HG02610 (cell line): ENCODE results near the gene AKIRIN1.
"Not testable (repeated sequence)": the region's sequence is repeated elsewhere in the genome, so short reads cannot be mapped to it uniquely, and the experiment has no call there.

Source experiments
- ATAC-seq: cut with Tn5 transposase; IDR thresholded peaks from one replicate; pipeline ENCODE4 v1.9.1; 2021; ENCODE audit warnings: mild to moderate bottlenecking, moderate library complexity; ENCODE audit not compliant: unreplicated experiment

AKIRIN1 gene

DNA sequence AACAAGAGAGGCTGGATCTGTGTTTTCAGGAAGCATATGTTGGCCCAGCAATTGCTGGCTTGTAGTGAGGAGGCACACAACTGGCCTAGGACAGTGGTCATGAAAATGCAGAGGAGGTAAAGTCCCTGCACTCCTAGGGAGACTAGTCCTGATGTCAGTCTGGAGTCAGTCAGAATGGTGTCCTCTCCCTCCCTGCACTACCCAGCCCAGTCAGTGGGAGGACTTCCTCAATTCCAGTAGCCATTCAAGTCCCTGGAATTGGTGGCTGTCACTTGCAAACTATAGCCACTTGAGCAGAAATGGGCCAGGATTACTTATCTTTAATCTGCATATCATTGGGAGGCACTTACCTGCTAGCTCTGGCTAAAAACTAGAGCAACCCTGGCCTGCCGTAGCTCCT is 53.7 kb downstream of the AKIRIN1 start:
- ATAC-seq, result no peak

DNA sequence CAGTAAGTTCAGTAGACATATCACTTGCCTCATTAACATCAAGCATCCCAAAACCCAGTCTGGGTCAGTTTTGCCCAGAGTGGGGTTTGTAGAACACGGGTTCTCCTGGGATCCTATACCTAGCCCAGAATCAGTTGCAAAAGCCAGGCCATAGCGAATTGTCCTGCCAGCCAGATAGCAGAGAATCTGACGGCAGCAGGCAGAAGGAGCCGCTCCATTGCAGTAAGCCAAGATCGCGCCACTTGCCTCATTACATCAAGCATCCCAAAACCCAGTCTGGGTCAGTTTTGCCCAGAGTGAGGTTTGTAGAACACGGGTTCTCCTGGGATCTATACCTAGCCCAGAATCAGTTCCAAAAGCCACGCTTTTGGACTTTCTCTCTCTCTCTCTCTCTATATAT is 54.2 kb downstream of the AKIRIN1 start:
- ATAC-seq, result no peak

DNA sequence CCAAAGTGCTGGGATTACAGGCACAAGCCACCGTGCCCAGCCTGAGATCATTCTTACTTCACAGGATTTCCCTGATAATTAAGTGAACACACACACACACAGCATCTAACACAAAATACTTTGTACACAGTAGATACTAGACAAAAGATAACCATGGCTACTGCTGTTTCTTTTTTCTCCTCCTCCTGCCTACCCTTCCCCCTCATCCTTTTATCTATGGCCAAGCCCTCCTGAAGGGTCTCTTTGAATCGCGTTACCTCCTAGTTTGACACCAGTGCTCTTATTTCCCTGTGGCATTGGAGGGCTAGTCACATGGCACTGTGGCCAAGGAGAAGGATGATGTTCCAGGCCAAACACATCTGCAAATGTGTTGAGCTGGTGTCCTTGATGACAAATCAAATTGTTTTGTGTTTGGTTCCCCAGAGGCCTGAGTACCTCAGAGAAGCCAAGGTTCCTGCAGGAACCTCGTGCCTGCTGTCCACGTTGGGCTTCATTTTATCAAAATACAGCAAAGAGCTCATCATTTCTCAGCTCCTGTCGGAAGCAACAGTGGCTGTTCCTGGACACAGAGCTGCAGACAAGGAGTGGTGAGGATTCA is 55.6 kb downstream of the AKIRIN1 start:
- no peak for ATAC-seq

DNA sequence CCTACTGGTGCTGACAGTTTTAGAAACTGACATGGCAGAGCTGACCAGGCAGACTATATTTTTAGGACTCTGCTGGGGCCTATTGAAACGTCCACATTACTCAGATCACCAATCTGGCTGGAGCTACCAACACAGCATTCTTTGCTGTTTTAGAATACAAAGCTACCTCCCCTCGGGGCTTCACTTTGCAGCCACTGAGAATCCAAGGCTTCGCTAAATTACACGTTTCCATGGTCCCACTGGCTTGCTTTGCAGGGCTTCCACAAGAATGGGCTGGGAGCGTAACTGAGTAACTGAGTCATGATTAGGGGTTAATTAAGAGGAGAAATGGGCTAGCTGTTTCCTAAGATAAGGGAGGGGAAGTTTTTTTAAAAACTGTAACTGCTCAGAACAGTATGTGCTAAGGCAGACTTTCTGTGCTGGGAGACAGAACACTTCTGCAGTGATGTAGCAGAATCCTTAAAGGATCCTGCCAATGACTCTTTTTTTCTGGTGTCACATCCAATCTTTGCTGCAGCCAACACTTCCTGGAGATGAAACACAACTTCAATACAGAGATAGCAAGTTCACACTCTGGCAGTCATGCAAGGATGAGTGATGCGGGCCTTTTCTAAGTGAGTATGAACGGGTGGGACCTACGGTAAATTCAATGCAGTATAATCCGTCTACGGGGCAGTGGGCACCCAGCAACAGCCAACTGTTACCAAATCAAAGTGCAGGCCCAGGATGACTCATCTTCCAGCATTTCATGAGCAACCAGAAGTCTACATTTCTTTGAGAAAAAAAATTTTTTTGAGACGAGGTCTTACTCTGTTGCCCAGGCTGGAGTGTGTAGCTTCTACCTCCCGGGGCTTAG is 56.5 kb downstream of the AKIRIN1 start:
- ATAC-seq, result peak; percentile 76

DNA sequence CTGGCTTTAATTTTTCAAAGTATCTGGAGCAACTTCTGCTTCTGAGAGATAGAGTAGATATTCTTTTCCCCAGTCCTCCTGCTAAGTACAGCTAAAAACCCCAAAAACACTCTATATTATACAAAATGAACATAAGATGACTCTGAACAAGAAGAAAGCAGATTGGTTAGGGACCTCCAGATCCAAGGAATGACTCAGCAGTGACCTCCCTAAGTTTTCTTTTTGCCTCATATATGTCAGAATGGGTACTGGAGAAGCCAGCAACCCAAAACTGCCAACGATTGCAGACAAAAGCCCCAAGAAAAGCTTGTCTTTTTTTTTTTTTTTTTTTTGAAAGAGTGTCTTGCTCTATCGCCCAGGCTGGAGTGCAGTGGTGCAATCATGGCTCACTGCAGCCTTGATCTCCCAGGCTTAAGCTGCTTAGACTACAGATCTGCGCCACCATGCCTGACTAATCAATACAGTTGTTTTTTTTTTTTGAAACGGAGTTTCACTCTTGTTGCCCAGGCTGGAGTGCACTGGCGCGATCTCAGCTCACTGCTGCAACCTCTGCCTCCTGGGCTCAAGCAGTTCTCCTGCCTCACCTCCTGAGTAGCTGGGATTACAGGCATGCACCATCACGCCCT is 57.8 kb downstream of the AKIRIN1 start:
- ATAC-seq, result peak; percentile 40

DNA sequence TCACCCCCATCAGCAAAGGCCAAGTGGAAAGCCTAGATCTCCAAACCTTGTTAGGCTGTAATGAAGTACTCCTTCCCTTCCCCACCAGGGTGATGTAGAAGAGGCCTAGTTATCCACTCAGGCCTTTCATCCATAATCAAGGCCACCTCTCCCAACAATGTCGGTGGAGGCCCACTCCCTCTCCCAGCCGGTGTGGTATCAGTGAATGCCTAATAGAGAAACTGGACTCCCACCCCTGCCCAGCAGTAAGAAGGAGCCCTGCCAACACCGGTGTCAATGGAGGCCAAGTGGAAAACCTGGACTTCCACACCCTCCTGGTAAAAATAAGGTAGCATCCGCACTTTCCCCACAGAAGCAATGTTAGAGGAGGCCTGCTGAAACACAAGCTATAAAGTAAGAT is 58.9 kb downstream of the AKIRIN1 start:
- ATAC-seq, result no peak

DNA sequence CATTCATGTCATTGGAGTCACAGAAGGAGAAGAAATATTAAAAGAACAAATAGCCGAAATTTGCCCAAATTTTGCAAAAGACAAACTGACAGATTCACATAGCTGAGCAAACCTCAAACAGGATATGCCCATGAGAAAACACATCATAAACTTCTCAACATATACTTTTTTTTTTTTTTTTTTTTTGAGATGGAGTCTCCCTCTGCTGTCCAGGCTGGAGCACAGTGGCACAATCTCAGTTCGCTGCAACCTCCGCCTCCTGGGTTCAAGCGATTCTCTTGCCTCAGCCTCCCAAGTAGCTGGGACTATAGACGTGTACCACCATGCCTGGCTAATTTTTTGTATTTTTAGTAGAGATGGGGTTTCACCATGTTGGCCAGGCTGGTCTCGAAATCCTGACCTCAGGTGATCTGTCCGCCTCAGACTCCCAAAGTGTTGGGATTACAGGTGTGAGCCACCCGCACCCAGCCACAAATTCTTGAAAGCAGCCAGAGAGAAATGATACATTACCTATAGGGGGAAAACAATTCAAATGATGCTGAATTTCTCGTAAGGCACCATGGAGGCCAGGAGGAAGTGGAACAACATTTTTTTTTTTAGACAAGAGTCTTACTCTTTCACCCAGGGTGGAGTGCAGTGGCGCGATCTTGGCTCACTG is 60.2 kb downstream of the AKIRIN1 start:
- ATAC-seq, result not testable (repeated sequence)

DNA sequence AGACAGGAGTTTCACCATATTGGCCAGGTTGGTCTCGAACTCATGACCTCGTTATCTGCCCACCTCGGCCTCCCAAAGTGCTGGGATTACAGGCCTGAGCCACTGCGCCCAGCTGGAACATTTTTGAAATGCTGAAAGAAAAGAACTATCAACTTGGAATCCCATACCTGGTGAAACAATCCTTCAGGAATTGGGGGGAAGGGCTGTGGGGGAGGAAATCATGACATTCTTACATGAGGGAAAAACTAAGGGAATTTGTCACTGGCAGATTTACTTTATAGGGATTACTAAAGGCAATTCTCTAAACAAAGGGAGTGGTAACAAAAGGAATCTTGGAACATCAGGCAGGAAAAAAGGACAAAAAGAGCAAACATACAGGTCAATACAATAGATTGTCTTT is 60.9 kb downstream of the AKIRIN1 start:
- ATAC-seq, result no peak

DNA sequence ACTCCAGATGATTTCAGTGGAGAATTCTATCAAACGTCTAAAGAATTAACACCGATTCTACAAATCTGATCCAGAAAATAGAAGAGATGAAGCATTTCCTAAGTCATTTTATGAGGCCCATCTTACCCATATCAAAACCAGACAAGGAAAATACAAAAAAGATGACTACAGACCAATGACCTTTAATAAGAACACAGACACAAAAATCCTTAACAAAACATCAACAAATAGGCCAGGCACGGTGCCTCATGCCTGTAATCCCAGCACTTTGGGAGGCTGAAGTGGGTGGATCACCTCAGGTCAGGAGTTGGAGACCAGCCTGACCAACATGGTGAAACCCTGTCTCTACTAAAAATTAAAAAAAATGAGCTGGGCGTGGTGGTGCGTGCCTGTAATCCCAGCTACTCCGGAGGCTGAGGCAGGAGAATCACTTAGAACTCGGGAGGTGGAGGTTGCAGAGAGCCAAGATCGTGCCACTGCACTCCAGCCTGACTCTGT is 64.2 kb downstream of the AKIRIN1 start:
- not testable (repeated sequence) for ATAC-seq
